Breast epithelium (tissue), 4 donors: ENCODE results near the gene MTARC1. TPM values are rescaled to one million over a fixed set of nuclear protein-coding genes. Genes with fewer than 3 reads are reported as not detected.
A peak's percentile ranks its signal among the peaks of the same experiment; 100 is the strongest.

Experiments used
- DNase-seq, 2 donors: peaks; one replicate each; pipeline ENCODE4 v3.0.0-alpha.2; 2019; ENCODE audit warnings: low spot score in 2 of 2
- H3K27ac ChIP-seq, 2 donors: fragments of 200-600 bp; sonication (generic) in 1 of 2; one replicate each; pipeline ENCODE4 v1.5.1; 2016 to 2019; ENCODE audit warnings: mild to moderate bottlenecking in 1 of 2
- H3K27me3 ChIP-seq, 2 donors: fragments of 200-600 bp; sonication (generic) in 1 of 2; one replicate each; pipeline versions ENCODE4 v1.5.1 to v1.6.0; 2017 to 2019; ENCODE audit warnings: control low read depth in 1 of 2, mild to moderate bottlenecking in 1 of 2
- H3K36me3 ChIP-seq: fragments of 200-600 bp; one replicate; pipeline ENCODE4 v1.5.1; 2019
- H3K4me1 ChIP-seq, 2 donors: fragments of 200-600 bp; sonication (generic); one replicate each; pipeline ENCODE4 v1.5.1; 2016 to 2019; ENCODE audit warnings: control low read depth in 1 of 2
- H3K4me3 ChIP-seq, 3 donors: fragments of 200-600 bp; sonication (generic); 1 replicate in 2 of 3; 2 replicates in 1 of 3; pipeline ENCODE4 v1.5.1; 2016 to 2019; ENCODE audit warnings: mild to moderate bottlenecking in 3 of 3, moderate library complexity in 2 of 3
- H3K9me3 ChIP-seq, 2 donors: fragments of 200-600 bp; sonication (generic) in 1 of 2; one replicate each; pipeline ENCODE4 v1.5.1; 2016 to 2019; ENCODE audit warnings: control low read depth in 1 of 2
- CTCF ChIP-seq, 3 donors: fragments of 450-650 bp; IDR thresholded peaks; one replicate each; pipeline ENCODE4 v1.5.1; 2016 to 2017; ENCODE audit warnings: antibody characterized with exemption in 3 of 3, mild to moderate bottlenecking in 3 of 3, moderate library complexity in 3 of 3
- POLR2A ChIP-seq: fragments of 450-650 bp; IDR thresholded peaks from one replicate; pipeline ENCODE4 v1.6.1; 2016; ENCODE audit warnings: antibody characterized with exemption, mild to moderate bottlenecking, moderate library complexity
- POLR2AphosphoS5 ChIP-seq, 3 donors: sonication (generic); formaldehyde crosslinking; IDR thresholded peaks; one replicate each; pipeline ENCODE4 v1.6.1; 2017; ENCODE audit warnings: antibody characterized with exemption in 3 of 3
- intact Hi-C: fragments of 100-400 bp; cut with DNase I; formaldehyde crosslinking; loops from one replicate; pipeline ENCODE4 v1.15.1; 2023; ENCODE audit warnings: low total_unique reads
- total RNA-seq, 3 donors: library from RNA; depleted of rRNA; stranded (reverse); fragments of >200 nt; gene quantifications; one replicate each; pipeline ENCODE4 v1.1.0, GENCODE V29; 2016

The MTARC1 gene
- total RNA-seq, 3 donors from 2014 or later, result 32.1 to 133 (median 47.9) TPM

- H3K27ac ChIP-seq, result no peak overlapping the region
- no peak for TF ChIP-seq POLR2A
- no peak for TF ChIP-seq POLR2AphosphoS5 (IDR thresholded peaks at IDR 0.05)
- no peak for TF ChIP-seq CTCF (IDR thresholded peaks at IDR 0.05)
Observed at GRCh38 chr1:220797044-220797443, 10.3 kb downstream of the MTARC1 start.

GRCh38 chr1:220797553-220797952, 10.8 kb downstream of the MTARC1 start:
- no peak for TF ChIP-seq POLR2A
- no peak for TF ChIP-seq CTCF (IDR thresholded peaks at IDR 0.05)
- no peak for TF ChIP-seq POLR2AphosphoS5 (IDR thresholded peaks at IDR 0.05)
- H3K9me3 ChIP-seq, result no peaks in the 10 kb centered on the region
- intact Hi-C loops, result no loop called here
- H3K4me1 ChIP-seq, result no peaks in the 10 kb centered on the region
- DNase-seq, result no peak
- no peaks in the 10 kb centered on the region for H3K27me3 ChIP-seq
- H3K36me3 ChIP-seq, result no peaks in the 10 kb centered on the region
- H3K4me3 ChIP-seq, result no peak overlapping the region
- H3K27ac ChIP-seq, result no peak overlapping the region

More at GRCh38 chr1:220797044-220797443, 10.3 kb downstream of the MTARC1 start:
- no peak for DNase-seq
- Histone ChIP-seq H3K36me3 (no peaks in the 10 kb centered on the region), H3K4me3 (no peak overlapping the region), H3K27me3 (no peaks in the 10 kb centered on the region), H3K9me3 (no peaks in the 10 kb centered on the region), H3K4me1 (no peaks in the 10 kb centered on the region)
- intact Hi-C loops, result no loop called here

- Histone ChIP-seq H3K27ac (no peak overlapping the region), H3K4me1 (no peaks in the 10 kb centered on the region), H3K27me3 (no peaks in the 10 kb centered on the region), H3K4me3 (no peak overlapping the region), H3K9me3 (no peaks in the 10 kb centered on the region), H3K36me3 (no peaks in the 10 kb centered on the region)
- no peak for TF ChIP-seq POLR2AphosphoS5 (IDR thresholded peaks at IDR 0.05)
- TF ChIP-seq POLR2A, result no peak
- TF ChIP-seq CTCF (IDR thresholded peaks at IDR 0.05), result no peak
- no peak for DNase-seq
- intact Hi-C loops, result no loop called here
Observed at GRCh38 chr1:220798338-220798737, 11.6 kb downstream of the MTARC1 start.

- Histone ChIP-seq H3K9me3 (no peaks in the 10 kb centered on the region), H3K4me1 (no peaks in the 10 kb centered on the region), H3K27ac (no peak overlapping the region), H3K27me3 (no peaks in the 10 kb centered on the region), H3K4me3 (no peak overlapping the region), H3K36me3 (no peaks in the 10 kb centered on the region)
- no peak for DNase-seq
- intact Hi-C loops, result no loop called here
- TF ChIP-seq CTCF (IDR thresholded peaks at IDR 0.05), result no peak
- no peak for TF ChIP-seq POLR2A
- no peak for TF ChIP-seq POLR2AphosphoS5 (IDR thresholded peaks at IDR 0.05)
Observed at GRCh38 chr1:220800262-220800661, 13.5 kb downstream of the MTARC1 start.

GRCh38 chr1:220803401-220804201, 16.9 kb downstream of the MTARC1 start:
- H3K4me1 ChIP-seq, result no peaks in the 10 kb centered on the region
- H3K36me3 ChIP-seq, result no peaks in the 10 kb centered on the region
- intact Hi-C loops, result no loop called here
- no peak overlapping the region for H3K4me3 ChIP-seq
- H3K27me3 ChIP-seq, result no peaks in the 10 kb centered on the region
- DNase-seq, result no peak
- no peak overlapping the region for H3K27ac ChIP-seq
- TF ChIP-seq CTCF (IDR thresholded peaks at IDR 0.05), result peak; percentile 17 to 62 (median 38)
- TF ChIP-seq POLR2A, result no peak
- no peaks in the 10 kb centered on the region for H3K9me3 ChIP-seq
